Spleen (tissue), 7 donors: ENCODE measurements around the gene OR52W1.

Experiments
- CTCF ChIP-seq, 11 experiments: fragments of 200-600 bp in 7 of 11; fragments of 450-650 bp in 4 of 11; sonication (generic) in 4 of 11; IDR thresholded peaks in 8 of 11; conservative IDR thresholded peaks in 3 of 11; 1 replicate in 7 of 11; 2 replicates in 4 of 11; pipeline versions ENCODE4 v1.4.0 to v1.8.0; 2016 to 2021; ENCODE audit warnings: antibody characterized with exemption in 11 of 11, inconsistent platforms in 4 of 11, mild to moderate bottlenecking in 1 of 11
- POLR2A ChIP-seq, 3 donors: fragments of 450-650 bp; IDR thresholded peaks; one replicate each; pipeline ENCODE4 v1.5.1; 2017; ENCODE audit warnings: antibody characterized with exemption in 3 of 3, mild to moderate bottlenecking in 1 of 3
- POLR2AphosphoS5 ChIP-seq, 3 donors: sonication (generic); formaldehyde crosslinking; IDR thresholded peaks; one replicate each; pipeline ENCODE4 v1.5.1; 2017; ENCODE audit warnings: antibody characterized with exemption in 3 of 3
- donor health status: DM: no; HTN: no; CAD: no; lungs with moderate emphysema.
- donor health status: DM: no; HTN: no; CAD: no.
- donor health status: DM: no; HTN: no; CAD: no.

GRCh38 chr11:6224421-6224820, 25.4 kb downstream of the OR52W1 start:
- TF ChIP-seq CTCF (IDR thresholded peaks at IDR 0.05 in 8 of 11, conservative IDR thresholded peaks at IDR 0.05 in 3 of 11) (no peak), POLR2A (IDR thresholded peaks at IDR 0.05) (no peak), POLR2AphosphoS5 (IDR thresholded peaks at IDR 0.05) (no peak)
